H1 (cell line): ENCODE data around the gene POLR1G. TPM values are rescaled to one million over a fixed set of nuclear protein-coding genes. Genes with fewer than 3 reads are reported as not detected.
A peak's percentile ranks its signal among the peaks of the same experiment; 100 is the strongest.

Experiments used
- CBX5 ChIP-seq: fragments of 300-800, 300-1000 bp; sonication (generic); IDR thresholded peaks from 2 replicates; pipeline ENCODE4 v1.7.1; 2016; ENCODE audit warnings: antibody characterized with exemption, low read length, low read depth
- CBX8 ChIP-seq: fragments of 300-800, 300-1000 bp; sonication (generic); IDR thresholded peaks from 2 replicates; pipeline ENCODE4 v1.7.1; 2016; ENCODE audit warnings: low read depth, low read length, borderline replicate concordance
- SP1 ChIP-seq: IDR thresholded peaks from 2 replicates; pipeline ENCODE4 v1.6.1; 2011; ENCODE audit warnings: low read depth, low read length
- TAF7 ChIP-seq: optimal IDR thresholded peaks from 2 replicates; pipeline ENCODE3; 2011; ENCODE audit warnings: low read depth, mild to moderate bottlenecking, inconsistent platforms, low read length, moderate library complexity, borderline replicate concordance
- polyA plus RNA-seq, 7 experiments: library from polyadenylated mRNA; depleted of rRNA in 3 of 7; stranded (reverse) in 5 of 7; unstranded in 2 of 7; fragments of >200 nt in 5 of 7; fragments of 200-250 nt in 2 of 7; gene quantifications; 1 replicate in 5 of 7; 2 replicates in 1 of 7; 4 replicates in 1 of 7; pipeline versions ENCODE4 v1.2.1 to v1.2.3, GENCODE V29; 2011 to 2013; ENCODE audit warnings: missing spikeins in 2 of 7, mixed read lengths in 2 of 7
- total RNA-seq: library from RNA; stranded (reverse); fragmentation: NEBNext Ultra II Directional; extraction: Animal tissue kit (Norgen Biotek cat#: 25700); gene quantifications from 2 replicates; pipeline ENCODE4 v1.2.1, GENCODE V29; 2021

The POLR1G gene
- total and polyA plus RNA-seq, 2 of the 8 experiments (the other 6 are each of a cell fraction or from before 2014, with no cell fraction given) = 16.8 to 34.8 TPM

DNA sequence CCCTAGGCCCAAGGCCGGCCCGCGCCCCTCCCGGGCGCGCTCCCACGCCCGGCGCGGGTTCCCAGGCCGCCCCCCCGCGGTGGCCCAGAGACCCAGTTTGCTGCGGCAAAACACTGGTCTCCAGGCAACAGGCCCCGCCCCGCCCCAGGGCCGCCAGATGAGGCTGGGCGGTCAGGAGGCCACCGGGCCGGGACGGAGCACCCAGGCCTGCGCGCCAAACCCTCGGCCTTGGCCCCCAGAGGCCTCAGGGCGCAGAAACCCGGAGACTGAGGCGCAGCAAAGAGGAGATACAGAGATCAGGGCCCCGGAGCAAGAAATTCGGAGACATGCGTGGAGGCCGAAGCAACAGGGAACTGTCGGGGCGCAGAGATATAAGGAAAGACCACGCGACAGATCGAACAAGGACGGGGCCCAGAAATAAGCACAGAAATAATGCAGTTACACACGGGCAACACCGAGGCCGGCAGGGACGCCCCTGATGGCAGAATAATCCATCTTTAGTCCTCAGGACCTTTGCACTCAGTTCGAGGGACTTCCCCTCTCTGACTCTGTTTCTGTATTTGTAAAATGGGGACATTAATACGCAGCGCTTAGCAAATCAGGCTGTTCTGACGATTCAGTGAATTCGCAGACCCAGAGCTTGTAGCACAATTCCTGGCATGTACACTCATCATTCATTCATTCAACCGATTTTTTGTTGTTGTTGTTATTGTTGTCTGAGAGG lies 38.0 kb downstream of the POLR1G start (continued):
- TF ChIP-seq TAF7 = peak; percentile 44
- no peak for TF ChIP-seq SP1
- TF ChIP-seq CBX5 = no peak
- TF ChIP-seq CBX8 = no peak
